Measurements from ENCODE around the gene CACNA1E. TPM values are rescaled to one million over a fixed set of nuclear protein-coding genes. Genes with fewer than 3 reads are reported as not detected.
"Not testable (repeated sequence)": the region's sequence is repeated elsewhere in the genome, so short reads cannot be mapped to it uniquely, and the experiment has no call there.

Gene CACNA1E
- total RNA-seq, 1 experiment from 2014 or later, result 0.18 TPM

- no peak for DNase-seq (ENCODE audit: low read depth, low spot score)
- in situ Hi-C loops (cut with HindIII; ENCODE audit: low pct_unique_long_range_greater_than_20kb, low sequenced_read_pairs), result no loop called here
Observed at GRCh38 chr1:181503171-181503810, 20.0 kb downstream of the CACNA1E start.

- in situ Hi-C loops (cut with HindIII; ENCODE audit: low pct_unique_long_range_greater_than_20kb, low sequenced_read_pairs), result no loop called here
- peak; percentile 52 for DNase-seq (ENCODE audit: low read depth, low spot score)
Observed at GRCh38 chr1:181504399-181504842, 21.1 kb downstream of the CACNA1E start.

GRCh38 chr1:181506563-181507353 lies 23.4 kb downstream of the CACNA1E start:
- in situ Hi-C loops (cut with HindIII; ENCODE audit: low pct_unique_long_range_greater_than_20kb, low sequenced_read_pairs), result no loop called here
- DNase-seq (ENCODE audit: low read depth, low spot score), result no peak

- DNase-seq (ENCODE audit: low read depth, low spot score), result no peak
- in situ Hi-C loops (cut with HindIII; ENCODE audit: low pct_unique_long_range_greater_than_20kb, low sequenced_read_pairs), result no loop called here
Observed at GRCh38 chr1:181508486-181509165, 25.3 kb downstream of the CACNA1E start.

- in situ Hi-C loops (cut with HindIII; ENCODE audit: low pct_unique_long_range_greater_than_20kb, low sequenced_read_pairs), result no loop called here
- DNase-seq (ENCODE audit: low read depth, low spot score), result peak; percentile 37
Observed at GRCh38 chr1:181513786-181514297, 30.5 kb downstream of the CACNA1E start.

- DNase-seq (ENCODE audit: low read depth, low spot score), result no peak
- in situ Hi-C loops (cut with HindIII; ENCODE audit: low pct_unique_long_range_greater_than_20kb, low sequenced_read_pairs), result no loop called here
Observed at GRCh38 chr1:181514298-181515290, 31.3 kb downstream of the CACNA1E start.

- DNase-seq (ENCODE audit: low read depth, low spot score), result no peak
- in situ Hi-C loops (cut with HindIII; ENCODE audit: low pct_unique_long_range_greater_than_20kb, low sequenced_read_pairs), result no loop called here
Observed at GRCh38 chr1:181516706-181517105, 33.4 kb downstream of the CACNA1E start.

- in situ Hi-C loops (cut with HindIII; ENCODE audit: low pct_unique_long_range_greater_than_20kb, low sequenced_read_pairs), result no loop called here
- no peak for DNase-seq (ENCODE audit: low read depth, low spot score)
Observed at GRCh38 chr1:181517181-181517875, 34.0 kb downstream of the CACNA1E start.

- no peak for DNase-seq (ENCODE audit: low read depth, low spot score)
- in situ Hi-C loops (cut with HindIII; ENCODE audit: low pct_unique_long_range_greater_than_20kb, low sequenced_read_pairs), result no loop called here
Observed at GRCh38 chr1:181518152-181518551, 34.8 kb downstream of the CACNA1E start.

GRCh38 chr1:181522864-181523263 lies 39.5 kb downstream of the CACNA1E start:
- DNase-seq (ENCODE audit: low read depth, low spot score), result no peak
- in situ Hi-C loops (cut with HindIII; ENCODE audit: low pct_unique_long_range_greater_than_20kb, low sequenced_read_pairs), result no loop called here

- no peak for DNase-seq (ENCODE audit: low read depth, low spot score)
- in situ Hi-C loops (cut with HindIII; ENCODE audit: low pct_unique_long_range_greater_than_20kb, low sequenced_read_pairs), result no loop called here
Observed at GRCh38 chr1:181525104-181525721, 41.9 kb downstream of the CACNA1E start.

GRCh38 chr1:181528241-181528640 lies 44.9 kb downstream of the CACNA1E start:
- DNase-seq (ENCODE audit: low read depth, low spot score); in situ Hi-C loops (cut with HindIII; ENCODE audit: low pct_unique_long_range_greater_than_20kb, low sequenced_read_pairs): not testable (repeated sequence)

- in situ Hi-C loops (cut with HindIII; ENCODE audit: low pct_unique_long_range_greater_than_20kb, low sequenced_read_pairs), result no loop called here
- no peak for DNase-seq (ENCODE audit: low read depth, low spot score)
Observed at GRCh38 chr1:181531441-181531840, 48.1 kb downstream of the CACNA1E start.

GRCh38 chr1:181531951-181532600 lies 48.8 kb downstream of the CACNA1E start:
- DNase-seq (ENCODE audit: low read depth, low spot score), result peak; percentile 26
- in situ Hi-C loops (cut with HindIII; ENCODE audit: low pct_unique_long_range_greater_than_20kb, low sequenced_read_pairs), result no loop called here

- in situ Hi-C loops (cut with HindIII; ENCODE audit: low pct_unique_long_range_greater_than_20kb, low sequenced_read_pairs), result no loop called here
- DNase-seq (ENCODE audit: low read depth, low spot score), result peak; percentile 93
Observed at GRCh38 chr1:181538836-181539235, 55.5 kb downstream of the CACNA1E start.

GRCh38 chr1:181541458-181541857 lies 58.1 kb downstream of the CACNA1E start:
- DNase-seq (ENCODE audit: low read depth, low spot score), result no peak
- in situ Hi-C loops (cut with HindIII; ENCODE audit: low pct_unique_long_range_greater_than_20kb, low sequenced_read_pairs), result no loop called here

All from SK-MEL-5 (cell line).